ENCODE results near the gene JARID2. TPM values are rescaled to one million over a fixed set of nuclear protein-coding genes. Genes with fewer than 3 reads are reported as not detected.

The JARID2 gene
- total and polyA plus RNA-seq, 2 of the 4 experiments (the other 2 are of a cell fraction), result 9.6 to 12.9 TPM

GRCh38 chr6:15266423-15266996 lies 20.6 kb downstream of the JARID2 start:
- Histone ChIP-seq H4K20me1 (ENCODE audit: insufficient read depth, low read length) (peaks cover 94% of the 10 kb centered on the region), H3K27ac (ENCODE audit: insufficient read depth, low read length) (no peak overlapping the region), H3K79me1 (ENCODE audit: low read depth in 1 of 2, low read length in 2 of 2) (peaks cover 33 to 89% of the 10 kb centered on the region in 2 experiments), H3K27me3 (ENCODE audit: control insufficient read depth, insufficient read depth, low read length) (no peaks in the 10 kb centered on the region), H3K14ac (replicated peaks; ENCODE audit: low read depth, low read length) (no peak overlapping the region; the same call in 1 of the 2 replicates), H2BK120ac (ENCODE audit: low read depth, low read length) (no peak overlapping the region), H4K8ac (ENCODE audit: low read depth in 2 of 2, low read length in 2 of 2) (no peak overlapping the region), H4K91ac (ENCODE audit: insufficient read depth, low read depth, low read length) (no peak overlapping the region), H3K9ac (ENCODE audit: low read depth, low read length) (no peak overlapping the region), H3K4me1 (ENCODE audit: control insufficient read depth, insufficient read depth, low read length) (peaks cover 30% of the 10 kb centered on the region), H2AK5ac (ENCODE audit: low read depth, low read length) (no peak overlapping the region), H4K5ac (ENCODE audit: low read depth, low read length) (no peak overlapping the region), H3K9me1 (ENCODE audit: insufficient read depth, low read length) (peaks cover 18% of the 10 kb centered on the region), H3K18ac (ENCODE audit: low read depth, low read length) (no peak overlapping the region), H3K4ac (ENCODE audit: low read depth, low read length) (0 out of 2 replicates have a peak overlapping the region, but pooled peaks have one; percentile 2), H2AK9ac (replicated peaks; ENCODE audit: low read depth, low read length, poor library complexity) (no peak overlapping the region), H3K36me3 (ENCODE audit: control insufficient read depth, insufficient read depth, low read length) (no peaks in the 10 kb centered on the region), H3K4me2 (ENCODE audit: low read depth, low read length) (peak overlapping the region; percentile 38; the same call in 1 of the 2 replicates), H3K4me3 (ENCODE audit: insufficient read depth, low read depth, low read length) (no peak overlapping the region), H2BK15ac (ENCODE audit: low read depth, low read length) (no peak overlapping the region), H3K56ac (ENCODE audit: extremely low read depth, insufficient read depth, low read length) (no peak overlapping the region), H2BK5ac (ENCODE audit: low read depth, low read length, poor library complexity, severe bottlenecking) (no peak overlapping the region), H2BK20ac (ENCODE audit: low read depth, low read length) (no peak overlapping the region), H2AFZ (replicated peaks; ENCODE audit: low read length, poor library complexity) (no peak overlapping the region), H3K9me3 (ENCODE audit: control insufficient read depth, insufficient read depth, low read length) (no peaks in the 10 kb centered on the region), H3K23ac (ENCODE audit: low read depth, low read length) (peak overlapping the region; percentile 24; the same call in 1 of the 2 replicates)
- no TSS peak for BruUV-seq (replicated peaks)
- in situ Hi-C loops (cut with MboI; ENCODE audit: low sequenced_read_pairs), result loop anchor here (25.0 kb wide), 1 partner anchor 346 kb away; no protein-coding TSS in a partner anchor
- intact Hi-C loops (cut with micrococcal nuclease), result no loop called here
- whole genome bisulfite sequencing, 2 experiments (ENCODE audit: extremely low coverage in 2 of 2, insufficient read length in 1 of 2), result 88% methylated on average over 3 of the region's 11 CpGs; no CpG with 5 or more reads in 1 of the 2 experiments
- no peak for DNase-seq
- dilution Hi-C loops (cut with HindIII; ENCODE audit: low sequenced_read_pairs, unreplicated experiment), result no loop called here
- TF ChIP-seq RCOR1 (IDR thresholded peaks at IDR 0.05; ENCODE audit: insufficient replicate concordance, low read length) (no peak), MAZ (IDR thresholded peaks at IDR 0.05; ENCODE audit: borderline replicate concordance, low read depth, low read length) (no peak), NFE2L2 (IDR thresholded peaks at IDR 0.05; ENCODE audit: low read depth, low read length) (no peak), RAD21 (IDR thresholded peaks at IDR 0.05; ENCODE audit: low read length) (no peak)
- no peak for ATAC-seq (ENCODE audit: low read depth)
- ChIA-PET POLR2A (ENCODE audit: unreplicated experiment) (no interaction called here), CTCF (no interaction called here)
